SJSA1 (cell line): ENCODE results near the gene EED. TPM values are rescaled to one million over a fixed set of nuclear protein-coding genes. Genes with fewer than 3 reads are reported as not detected.
"Not testable (repeated sequence)": the region's sequence is repeated elsewhere in the genome, so short reads cannot be mapped to it uniquely, and the experiment has no call there.

Source experiments
- DNase-seq, 2 experiments: peaks; one replicate each; pipeline ENCODE4 v3.0.0-alpha.2; 2015 to 2020; ENCODE audit warnings: low spot score in 2 of 2, low read depth in 1 of 2
- H3K27ac ChIP-seq: fragments of 250-450 bp; sonication (Bioruptor Pico); 2 replicates; pipeline ENCODE4 v1.5.1; 2020; ENCODE audit warnings: mild to moderate bottlenecking, moderate library complexity
- H3K27me3 ChIP-seq: fragments of 250-450 bp; sonication (Bioruptor Pico); replicated peaks from 2 replicates; pipeline ENCODE4 v1.5.1; 2020; ENCODE audit warnings: mild to moderate bottlenecking, moderate library complexity
- H3K36me3 ChIP-seq: fragments of 250-450 bp; sonication (Bioruptor Pico); 2 replicates; pipeline ENCODE4 v1.5.1; 2020; ENCODE audit warnings: mild to moderate bottlenecking
- H3K4me1 ChIP-seq: fragments of 250-450 bp; sonication (Bioruptor Pico); replicated peaks from 2 replicates; pipeline ENCODE4 v1.6.1; 2021; ENCODE audit warnings: mild to moderate bottlenecking
- H3K4me3 ChIP-seq: fragments of 250-450 bp; sonication (Bioruptor Pico); 2 replicates; pipeline ENCODE4 v1.5.1; 2020; ENCODE audit warnings: mild to moderate bottlenecking
- H3K9me3 ChIP-seq: fragments of 250-450 bp; sonication (Bioruptor Pico); replicated peaks from 2 replicates; pipeline ENCODE4 v1.5.1; 2020; ENCODE audit warnings: mild to moderate bottlenecking
- total RNA-seq: library from RNA; depleted of rRNA; stranded (reverse); fragments of >200 nt; shearing (Covaris generic); gene quantifications from 2 replicates; pipeline ENCODE4 v1.2.3, GENCODE V29; 2014

EED gene
- total RNA-seq, 1 experiment from 2014 or later: 17.8 TPM

GRCh38 chr11:86228269-86229038, 16.1 kb upstream of the EED start:
- H3K36me3 ChIP-seq: no peaks in the 10 kb centered on the region
- no peak overlapping the region for H3K27ac ChIP-seq
- H3K9me3 ChIP-seq: no peaks in the 10 kb centered on the region
- H3K4me3 ChIP-seq: no peak overlapping the region
- no peaks in the 10 kb centered on the region for H3K4me1 ChIP-seq
- H3K27me3 ChIP-seq: no peaks in the 10 kb centered on the region
- no peak for DNase-seq

GRCh38 chr11:86229039-86229330, 15.6 kb upstream of the EED start:
- not testable (repeated sequence) for DNase-seq, H3K4me3 ChIP-seq, H3K27me3 ChIP-seq, H3K36me3 ChIP-seq, H3K4me1 ChIP-seq, H3K9me3 ChIP-seq, H3K27ac ChIP-seq

- Histone ChIP-seq H3K36me3 (no peaks in the 10 kb centered on the region), H3K4me1 (no peaks in the 10 kb centered on the region), H3K9me3 (no peaks in the 10 kb centered on the region), H3K4me3 (no peak overlapping the region), H3K27ac (no peak overlapping the region), H3K27me3 (no peaks in the 10 kb centered on the region)
- DNase-seq: no peak
These were observed 14.3 kb upstream of the EED start for GRCh38 chr11:86230179-86230804.

GRCh38 chr11:86230921-86231434, 13.6 kb upstream of the EED start:
- Histone ChIP-seq H3K9me3 (no peaks in the 10 kb centered on the region), H3K27ac (no peak overlapping the region), H3K4me1 (no peaks in the 10 kb centered on the region), H3K27me3 (no peaks in the 10 kb centered on the region), H3K36me3 (no peaks in the 10 kb centered on the region), H3K4me3 (no peak overlapping the region)
- no peak for DNase-seq

- H3K9me3 ChIP-seq: no peaks in the 10 kb centered on the region
- no peaks in the 10 kb centered on the region for H3K4me1 ChIP-seq
- no peak overlapping the region for H3K4me3 ChIP-seq
- H3K36me3 ChIP-seq: no peaks in the 10 kb centered on the region
- no peaks in the 10 kb centered on the region for H3K27me3 ChIP-seq
- DNase-seq: no peak
- H3K27ac ChIP-seq: no peak overlapping the region
These were observed 12.0 kb upstream of the EED start for GRCh38 chr11:86232556-86232955.

GRCh38 chr11:86234831-86235461, 9.6 kb upstream of the EED start:
- no peaks in the 10 kb centered on the region for H3K9me3 ChIP-seq

GRCh38 chr11:86237267-86237804, 7.2 kb upstream of the EED start:
- Histone ChIP-seq H3K36me3 (no peaks in the 10 kb centered on the region), H3K27ac (no peak overlapping the region), H3K9me3 (no peaks in the 10 kb centered on the region), H3K27me3 (no peaks in the 10 kb centered on the region), H3K4me1 (no peaks in the 10 kb centered on the region), H3K4me3 (no peak overlapping the region)
- no peak for DNase-seq

More at GRCh38 chr11:86234831-86235461, 9.6 kb upstream of the EED start:
- no peaks in the 10 kb centered on the region for H3K4me1 ChIP-seq
- H3K36me3 ChIP-seq: no peaks in the 10 kb centered on the region
- no peak overlapping the region for H3K27ac ChIP-seq
- no peak overlapping the region for H3K4me3 ChIP-seq
- no peak for DNase-seq
- no peaks in the 10 kb centered on the region for H3K27me3 ChIP-seq

GRCh38 chr11:86240164-86240563, 4.4 kb upstream of the EED start:
- Histone ChIP-seq H3K4me1 (peaks cover 4% of the 10 kb centered on the region; the same call in 1 of the 2 replicates), H3K4me3 (no peak overlapping the region), H3K27me3 (no peaks in the 10 kb centered on the region), H3K36me3 (no peaks in the 10 kb centered on the region), H3K9me3 (no peaks in the 10 kb centered on the region), H3K27ac (no peak overlapping the region)
- DNase-seq: no peak

- Histone ChIP-seq H3K4me1 (peaks cover 4% of the 10 kb centered on the region; the same call in 1 of the 2 replicates), H3K4me3 (no peak overlapping the region), H3K27ac (no peak overlapping the region), H3K27me3 (no peaks in the 10 kb centered on the region), H3K36me3 (no peaks in the 10 kb centered on the region), H3K9me3 (no peaks in the 10 kb centered on the region)
- no peak for DNase-seq
These were observed 2.5 kb upstream of the EED start for GRCh38 chr11:86241956-86242535.

- Histone ChIP-seq H3K27ac (no peak overlapping the region), H3K36me3 (0 out of 2 replicates have a peak, but pooled peaks cover 4% of the 10 kb centered on the region), H3K4me1 (peaks cover 4% of the 10 kb centered on the region; the same call in 1 of the 2 replicates), H3K4me3 (no peak overlapping the region), H3K9me3 (no peaks in the 10 kb centered on the region), H3K27me3 (no peaks in the 10 kb centered on the region)
- no peak for DNase-seq
These were observed 1.2 kb upstream of the EED start for GRCh38 chr11:86243396-86243795.

- peak overlapping the region; percentile 78 for H3K4me3 ChIP-seq
- no peaks in the 10 kb centered on the region for H3K27me3 ChIP-seq
- H3K27ac ChIP-seq: peak overlapping the region; percentile 98
- peaks cover 4% of the 10 kb centered on the region; the same call in 1 of the 2 replicates for H3K4me1 ChIP-seq
- 0 out of 2 replicates have a peak, but pooled peaks cover 4% of the 10 kb centered on the region for H3K36me3 ChIP-seq
- no peaks in the 10 kb centered on the region for H3K9me3 ChIP-seq
- peak in 1 of 2 experiments; percentile 76 for DNase-seq
These were observed 461 bp upstream of the EED start for GRCh38 chr11:86244063-86244521.

GRCh38 chr11:86245369-86246292, 1.1 kb downstream of the EED start:
- peaks cover 4% of the 10 kb centered on the region; the same call in 1 of the 2 replicates for H3K4me1 ChIP-seq
- H3K27ac ChIP-seq: peak overlapping the region; percentile 31; the same call in 1 of the 2 replicates
- DNase-seq: no peak
- H3K9me3 ChIP-seq: no peaks in the 10 kb centered on the region
- peak overlapping the region; percentile 78 for H3K4me3 ChIP-seq
- 0 out of 2 replicates have a peak, but pooled peaks cover 4% of the 10 kb centered on the region for H3K36me3 ChIP-seq
- no peaks in the 10 kb centered on the region for H3K27me3 ChIP-seq
